NCI-H2227 (cell line): ENCODE measurements around the gene ACOX2.
A peak's percentile ranks its signal among the peaks of the same experiment; 100 is the strongest.

Source experiments
- DNase-seq: peaks from one replicate; lab custom pipeline; 2025; ENCODE audit not compliant: unreplicated experiment; lab: John Stamatoyannopoulos, UW

ACOX2 gene

GRCh38 chr3:58474967-58475578 lies 61.9 kb downstream of the ACOX2 start:
- DNase-seq, result no peak

DNA sequence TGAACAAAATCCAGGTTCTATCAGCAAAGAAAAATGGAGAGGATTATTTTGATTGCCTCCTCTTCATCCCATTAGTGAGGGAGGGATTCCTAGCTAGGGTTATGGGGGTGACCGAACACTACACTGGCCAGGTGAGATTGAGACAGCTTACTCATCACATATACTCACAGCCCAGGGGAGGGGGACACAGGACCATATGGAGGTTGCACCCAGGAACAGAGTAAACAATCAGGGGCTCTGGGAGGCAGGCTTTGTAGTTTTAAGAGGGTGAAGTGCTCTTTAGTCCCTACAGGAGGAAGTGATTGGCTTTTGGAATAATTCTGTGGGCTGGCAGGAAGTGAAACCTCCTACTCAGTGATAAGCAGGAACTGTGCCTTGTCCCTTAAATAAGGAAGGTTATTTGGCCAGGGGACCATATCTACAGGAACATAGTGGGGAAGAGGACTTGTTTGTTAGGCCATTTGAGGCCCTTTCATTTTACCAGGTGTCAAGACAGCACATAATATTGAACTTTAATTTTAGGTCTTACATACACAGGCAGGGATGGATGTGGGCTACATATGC lies 62.6 kb downstream of the ACOX2 start:
- no peak for DNase-seq

- DNase-seq, result no peak
Measured at GRCh38 chr3:58473275-58473674, 63.7 kb downstream of the ACOX2 start.

DNA sequence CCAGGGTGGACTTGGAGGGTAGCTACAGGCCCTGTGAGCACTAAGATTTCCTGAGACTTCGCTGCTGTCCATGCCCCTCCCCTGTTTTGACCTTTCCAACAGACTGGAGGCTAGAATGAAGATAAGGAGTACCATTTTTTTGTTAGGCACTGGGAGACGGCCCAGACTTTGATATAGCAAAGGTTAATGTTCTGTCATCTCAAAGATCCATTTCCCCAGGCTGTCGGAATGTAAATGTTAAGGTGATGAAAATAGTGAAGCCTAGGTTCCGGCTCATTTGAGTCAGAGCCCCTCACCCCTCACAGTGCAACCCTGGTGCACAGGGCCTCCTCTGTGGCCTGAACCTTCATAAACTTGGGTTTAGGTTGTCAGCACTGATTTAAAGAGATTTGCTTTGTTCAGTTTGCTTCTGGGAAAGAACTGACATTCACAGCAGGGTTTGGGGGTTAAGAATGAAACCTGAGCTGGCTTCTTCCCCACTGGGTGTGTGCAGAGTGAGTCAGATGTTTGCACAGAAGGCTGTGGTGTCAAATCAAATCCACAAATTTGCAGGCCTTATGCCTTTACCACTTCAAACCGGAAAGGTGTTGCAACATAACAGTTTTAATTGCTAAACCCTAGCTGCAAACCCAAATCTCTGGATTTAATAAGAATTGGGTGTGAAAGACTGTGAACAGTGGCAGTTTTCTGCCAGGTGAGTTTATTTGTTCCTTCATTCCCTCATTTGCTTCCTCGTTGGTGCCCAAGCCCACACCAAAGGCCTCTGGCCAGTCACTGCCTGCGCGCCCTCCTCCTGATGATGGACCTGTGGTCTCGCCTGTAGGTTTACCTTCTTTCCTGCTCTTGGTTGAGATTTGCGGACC lies 65.7 kb downstream of the ACOX2 start:
- DNase-seq, result peak; percentile 12

DNA sequence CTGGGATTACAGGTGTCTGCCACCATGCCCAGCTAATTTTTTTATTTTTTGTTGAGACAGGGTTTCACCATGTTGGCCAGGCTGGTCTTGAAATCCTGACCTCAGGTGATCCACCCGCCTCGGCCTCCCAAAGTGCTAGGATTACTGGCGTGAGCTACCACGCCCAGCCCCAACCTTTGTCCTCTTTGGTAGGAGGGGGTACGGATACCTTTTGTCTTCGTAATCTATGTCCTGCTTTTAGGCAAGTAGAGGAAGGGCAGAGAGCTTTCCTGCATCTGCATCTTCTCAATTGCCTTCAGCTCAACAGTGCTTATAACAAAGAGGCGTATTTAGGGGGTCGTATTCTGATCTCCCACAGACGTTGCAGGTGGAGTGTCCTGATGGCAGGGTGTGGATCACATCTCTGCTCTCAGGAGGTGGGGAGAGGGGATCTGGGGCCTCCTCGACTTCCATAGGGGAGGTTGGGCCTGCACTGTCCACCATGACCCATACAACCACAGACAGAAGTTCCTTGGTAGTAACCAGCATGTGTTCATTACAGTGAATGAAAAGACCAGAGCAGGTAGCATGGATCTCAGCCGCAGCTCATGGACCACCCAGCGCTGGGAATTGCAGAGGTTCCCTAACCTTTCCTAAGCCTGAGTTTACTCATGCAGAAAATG lies 66.5 kb downstream of the ACOX2 start:
- DNase-seq, result no peak

GRCh38 chr3:58469096-58469495 lies 67.9 kb downstream of the ACOX2 start:
- no peak for DNase-seq

DNA sequence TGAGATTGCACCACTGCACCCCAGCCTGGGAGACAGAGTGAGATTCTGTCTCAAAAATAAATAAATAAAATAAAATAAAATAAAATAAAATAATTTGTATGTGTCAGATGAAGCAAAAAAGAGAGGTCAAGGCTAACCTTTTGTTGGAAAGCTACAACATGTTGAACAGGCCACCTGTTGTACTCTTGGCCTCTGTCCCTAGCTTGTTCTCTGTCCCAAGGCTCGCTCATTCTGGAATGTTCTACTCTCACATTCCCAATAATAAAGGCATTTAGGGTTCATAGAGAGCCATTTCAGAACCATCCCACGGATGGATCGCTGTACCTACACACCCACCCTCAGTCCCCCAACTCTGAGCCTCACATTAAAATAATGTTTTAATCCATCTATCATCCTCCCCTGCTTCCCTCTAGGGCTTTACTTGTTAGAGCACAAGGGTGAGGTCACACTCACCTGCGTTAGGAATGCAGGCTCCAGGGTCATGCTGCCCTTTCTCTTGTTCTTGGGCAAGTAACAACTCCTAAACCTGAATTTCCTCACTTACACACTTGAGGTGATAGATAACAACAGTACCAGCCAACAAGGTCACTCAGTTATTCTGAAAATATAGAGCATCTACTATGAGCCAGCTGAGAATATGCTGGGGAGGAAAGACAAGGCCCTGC lies 70.0 kb downstream of the ACOX2 start:
- DNase-seq, result no peak

DNA sequence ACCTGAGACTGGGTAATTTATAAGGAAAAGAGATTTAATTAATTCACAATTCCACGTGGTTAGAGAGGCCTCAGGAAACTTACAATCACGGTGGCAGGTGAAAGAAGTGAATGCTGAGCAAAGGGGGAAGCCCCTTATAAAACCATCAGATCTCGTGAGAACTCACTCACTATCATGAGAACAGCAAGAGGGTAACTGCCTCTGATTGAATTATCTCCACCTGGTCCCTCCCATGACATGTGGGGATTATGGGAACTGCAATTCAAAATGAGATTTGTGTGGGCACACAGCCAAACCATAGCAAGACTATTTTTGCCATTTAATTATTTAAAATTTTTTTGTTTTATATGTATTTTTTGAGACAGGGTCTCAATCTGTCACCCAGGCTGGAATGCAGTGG lies 72.1 kb downstream of the ACOX2 start:
- DNase-seq, result no peak

GRCh38 chr3:58463942-58464271 lies 73.1 kb downstream of the ACOX2 start:
- no peak for DNase-seq

DNA sequence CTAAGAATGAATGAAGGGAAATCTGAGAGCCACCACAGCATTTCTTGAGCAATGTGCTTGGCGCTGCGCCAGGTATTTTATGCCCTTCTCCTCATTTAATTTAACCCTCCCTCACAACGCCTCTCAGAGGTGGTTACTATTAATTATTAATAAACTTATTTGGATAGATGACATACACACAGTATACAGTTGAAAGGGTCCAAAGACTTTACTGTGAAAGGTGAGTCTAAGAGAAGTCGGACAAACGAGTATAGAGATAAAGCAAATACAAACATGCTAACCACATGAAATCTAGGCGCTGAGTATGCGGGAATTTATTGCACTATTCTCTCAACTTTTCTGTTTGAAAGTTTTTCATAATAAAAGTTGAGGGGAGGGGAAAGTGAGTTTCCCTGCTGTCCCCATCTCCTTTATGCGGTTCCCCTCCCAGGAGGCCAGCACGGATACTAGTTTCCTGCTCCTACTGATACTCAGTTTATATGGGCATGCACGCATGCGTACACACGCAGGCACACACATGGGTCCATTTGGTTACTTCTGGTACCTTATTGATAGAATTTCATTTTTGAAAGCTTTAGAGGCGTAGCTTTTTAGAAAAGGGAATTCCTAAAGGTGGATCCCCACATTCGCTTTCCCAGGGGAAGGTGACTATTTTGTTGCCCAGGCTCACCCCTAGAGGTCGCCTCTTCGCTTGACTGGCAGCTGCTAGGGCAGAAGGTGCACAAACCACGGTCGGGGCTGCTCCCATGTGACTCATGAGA lies 73.6 kb downstream of the ACOX2 start:
- peak; percentile 19 for DNase-seq

GRCh38 chr3:58462829-58463180 lies 74.2 kb downstream of the ACOX2 start:
- DNase-seq, result no peak

- no peak for DNase-seq
Measured at GRCh38 chr3:58459160-58459559, 77.8 kb downstream of the ACOX2 start.
